ENCODE measurements around the gene NR3C2. TPM values are rescaled to one million over a fixed set of nuclear protein-coding genes. Genes with fewer than 3 reads are reported as not detected.
"Not testable (repeated sequence)": the region's sequence is repeated elsewhere in the genome, so short reads cannot be mapped to it uniquely, and the experiment has no call there.

Gene NR3C2
- polyA plus RNA-seq, 1 experiment, result 0.14 TPM

DNA sequence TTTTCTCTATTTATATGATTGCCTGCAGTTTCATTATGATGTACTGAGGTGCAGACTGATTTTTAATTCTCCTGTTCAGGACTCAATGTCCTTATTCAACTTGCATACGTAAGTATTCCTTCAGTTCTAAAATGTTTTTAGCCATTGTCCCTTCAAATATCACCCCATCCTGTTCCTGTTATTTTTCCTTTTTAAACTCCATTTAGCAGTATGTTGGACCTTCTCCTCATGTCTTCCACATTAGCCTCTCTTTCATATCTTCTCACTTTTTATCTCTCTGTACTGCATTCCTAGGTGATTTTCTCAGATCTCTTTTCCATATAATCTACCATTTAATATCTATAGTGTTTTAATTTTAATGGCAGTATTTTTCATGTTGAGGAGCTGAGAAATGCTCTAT is 317.7 kb downstream of the NR3C2 start:
- Histone ChIP-seq H3K4me3 (ENCODE audit: low read depth, low read length) (no peak overlapping the region), H3K27ac (ENCODE audit: low read depth, low read length) (no peak overlapping the region), H3K9me3 (ENCODE audit: control insufficient read depth, insufficient read depth, low read length) (peaks cover 3% of the 10 kb centered on the region; the same call in 1 of the 2 replicates), H3K27me3 (ENCODE audit: control insufficient read depth, insufficient read depth, low read length) (no peaks in the 10 kb centered on the region)
- TF ChIP-seq, protein P1, sequence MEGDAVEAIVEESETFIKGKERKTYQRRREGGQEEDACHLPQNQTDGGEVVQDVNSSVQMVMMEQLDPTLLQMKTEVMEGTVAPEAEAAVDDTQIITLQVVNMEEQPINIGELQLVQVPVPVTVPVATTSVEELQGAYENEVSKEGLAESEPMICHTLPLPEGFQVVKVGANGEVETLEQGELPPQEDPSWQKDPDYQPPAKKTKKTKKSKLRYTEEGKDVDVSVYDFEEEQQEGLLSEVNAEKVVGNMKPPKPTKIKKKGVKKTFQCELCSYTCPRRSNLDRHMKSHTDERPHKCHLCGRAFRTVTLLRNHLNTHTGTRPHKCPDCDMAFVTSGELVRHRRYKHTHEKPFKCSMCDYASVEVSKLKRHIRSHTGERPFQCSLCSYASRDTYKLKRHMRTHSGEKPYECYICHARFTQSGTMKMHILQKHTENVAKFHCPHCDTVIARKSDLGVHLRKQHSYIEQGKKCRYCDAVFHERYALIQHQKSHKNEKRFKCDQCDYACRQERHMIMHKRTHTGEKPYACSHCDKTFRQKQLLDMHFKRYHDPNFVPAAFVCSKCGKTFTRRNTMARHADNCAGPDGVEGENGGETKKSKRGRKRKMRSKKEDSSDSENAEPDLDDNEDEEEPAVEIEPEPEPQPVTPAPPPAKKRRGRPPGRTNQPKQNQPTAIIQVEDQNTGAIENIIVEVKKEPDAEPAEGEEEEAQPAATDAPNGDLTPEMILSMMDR (IDR thresholded peaks at IDR 0.05; ENCODE audit: low read depth, low read length), result no peak
- POLR2A ChIA-PET, result no interaction called here
- no peak for DNase-seq (ENCODE audit: low read depth, low spot score)
- CTCF ChIA-PET, result no interaction called here

DNA sequence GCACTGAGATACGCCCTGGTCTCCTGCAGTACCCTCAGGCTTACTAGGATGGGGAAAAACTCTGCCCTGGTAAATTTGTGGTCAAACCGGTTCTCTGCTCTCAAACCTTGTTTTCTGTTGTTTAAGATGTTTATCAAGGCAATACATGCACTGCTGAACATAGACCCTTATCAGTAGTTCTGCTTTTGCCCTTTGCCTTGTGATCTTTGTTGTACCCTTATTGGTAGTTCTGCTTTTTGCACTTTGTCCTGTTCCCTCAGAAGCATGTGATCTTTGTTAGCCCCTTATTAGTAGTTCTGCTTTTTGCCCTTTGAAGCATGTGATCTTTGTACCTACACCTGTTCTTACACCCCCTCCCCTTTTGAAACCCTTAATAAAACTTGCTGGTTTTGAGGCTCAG is 319.1 kb downstream of the NR3C2 start:
- POLR2A ChIA-PET; CTCF ChIA-PET; DNase-seq (ENCODE audit: low read depth, low spot score): not testable (repeated sequence)

DNA sequence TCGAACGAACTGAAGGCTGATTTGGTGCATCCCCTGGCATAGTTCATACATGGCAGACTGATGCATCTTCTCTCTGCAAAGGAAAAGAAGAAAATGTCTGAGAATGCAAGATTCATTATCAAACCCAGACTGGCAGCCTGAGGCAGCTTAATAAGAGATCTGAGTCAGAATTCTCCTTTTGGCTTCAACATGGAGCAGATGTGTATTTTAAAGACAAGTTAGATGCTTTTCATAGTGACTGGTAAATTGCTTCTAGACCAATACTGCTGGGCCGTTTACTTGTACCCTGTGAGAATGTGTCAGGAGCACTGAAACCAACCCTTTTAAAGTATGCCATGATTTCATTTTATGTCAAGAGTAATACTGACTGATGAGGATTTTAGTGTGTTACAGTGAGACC is 322.0 kb downstream of the NR3C2 start:
- no peak overlapping the region for H3K4me3 ChIP-seq (ENCODE audit: low read depth, low read length)
- DNase-seq (ENCODE audit: low read depth, low spot score), result no peak
- CTCF ChIA-PET, result no interaction called here
- POLR2A ChIA-PET, result no interaction called here
- H3K27ac ChIP-seq (ENCODE audit: low read depth, low read length), result no peak overlapping the region
- TF ChIP-seq, protein P1 (IDR thresholded peaks at IDR 0.05; ENCODE audit: low read depth, low read length), result no peak
- peaks cover 3% of the 10 kb centered on the region; the same call in 1 of the 2 replicates for H3K9me3 ChIP-seq (ENCODE audit: control insufficient read depth, insufficient read depth, low read length)
- no peaks in the 10 kb centered on the region for H3K27me3 ChIP-seq (ENCODE audit: control insufficient read depth, insufficient read depth, low read length)

More for the DNA sequence above, 319.1 kb downstream of the NR3C2 start:
- not testable (repeated sequence) for H3K4me3 ChIP-seq (ENCODE audit: low read depth, low read length); H3K9me3 ChIP-seq (ENCODE audit: control insufficient read depth, insufficient read depth, low read length); H3K27ac ChIP-seq (ENCODE audit: low read depth, low read length); H3K27me3 ChIP-seq (ENCODE audit: control insufficient read depth, insufficient read depth, low read length)

DNA sequence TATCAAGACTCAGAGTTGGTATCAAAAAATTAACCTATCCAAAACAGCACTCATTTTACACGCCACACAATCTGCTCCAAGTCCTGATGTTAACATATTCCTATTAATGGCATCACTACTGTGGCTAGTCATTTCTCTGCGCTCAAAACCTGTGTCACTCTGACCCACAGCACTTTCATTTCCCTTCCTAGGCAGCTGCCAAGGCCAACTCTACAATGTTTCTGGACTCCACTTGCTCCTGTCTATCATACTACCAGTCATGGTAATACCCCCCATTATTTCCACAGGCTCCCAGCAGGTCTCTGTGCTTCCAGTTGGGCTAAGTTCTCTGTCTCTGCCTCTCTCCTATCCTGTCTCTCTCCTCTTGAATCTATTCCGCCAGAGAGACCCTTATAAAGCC is 323.6 kb downstream of the NR3C2 start:
- Histone ChIP-seq H3K27me3 (ENCODE audit: control insufficient read depth, insufficient read depth, low read length) (no peaks in the 10 kb centered on the region), H3K27ac (ENCODE audit: low read depth, low read length) (no peak overlapping the region), H3K4me3 (ENCODE audit: low read depth, low read length) (no peak overlapping the region), H3K9me3 (ENCODE audit: control insufficient read depth, insufficient read depth, low read length) (no peaks in the 10 kb centered on the region)
- POLR2A ChIA-PET, result no interaction called here
- DNase-seq (ENCODE audit: low read depth, low spot score), result no peak
- CTCF ChIA-PET, result no interaction called here
- TF ChIP-seq, protein P1 (IDR thresholded peaks at IDR 0.05; ENCODE audit: low read depth, low read length), result no peak

DNA sequence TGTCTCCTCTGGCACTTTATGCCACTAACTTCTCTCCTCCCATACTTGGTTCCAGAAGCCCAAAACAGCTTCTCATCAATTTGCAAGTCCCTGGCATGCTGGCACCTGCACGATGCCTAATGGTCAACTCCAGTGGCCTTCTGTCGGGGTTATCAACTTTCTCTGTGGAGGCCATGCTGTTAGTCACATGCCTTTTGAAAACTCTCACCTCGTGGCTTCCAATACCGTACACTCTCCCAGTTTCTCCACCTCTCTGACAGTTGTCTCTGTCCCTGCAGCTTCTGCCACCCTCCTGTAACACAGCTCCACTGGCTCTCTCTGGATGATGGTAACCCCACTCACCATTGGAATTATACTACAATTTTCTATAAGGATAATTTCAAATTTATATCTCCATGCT is 324.0 kb downstream of the NR3C2 start:
- TF ChIP-seq, protein P1 (IDR thresholded peaks at IDR 0.05; ENCODE audit: low read depth, low read length), result no peak
- POLR2A ChIA-PET, result no interaction called here
- H3K4me3 ChIP-seq (ENCODE audit: low read depth, low read length), result no peak overlapping the region
- CTCF ChIA-PET, result no interaction called here
- DNase-seq (ENCODE audit: low read depth, low spot score), result no peak
- H3K27ac ChIP-seq (ENCODE audit: low read depth, low read length), result no peak overlapping the region
- H3K9me3 ChIP-seq (ENCODE audit: control insufficient read depth, insufficient read depth, low read length), result no peaks in the 10 kb centered on the region
- H3K27me3 ChIP-seq (ENCODE audit: control insufficient read depth, insufficient read depth, low read length), result no peaks in the 10 kb centered on the region

DNA sequence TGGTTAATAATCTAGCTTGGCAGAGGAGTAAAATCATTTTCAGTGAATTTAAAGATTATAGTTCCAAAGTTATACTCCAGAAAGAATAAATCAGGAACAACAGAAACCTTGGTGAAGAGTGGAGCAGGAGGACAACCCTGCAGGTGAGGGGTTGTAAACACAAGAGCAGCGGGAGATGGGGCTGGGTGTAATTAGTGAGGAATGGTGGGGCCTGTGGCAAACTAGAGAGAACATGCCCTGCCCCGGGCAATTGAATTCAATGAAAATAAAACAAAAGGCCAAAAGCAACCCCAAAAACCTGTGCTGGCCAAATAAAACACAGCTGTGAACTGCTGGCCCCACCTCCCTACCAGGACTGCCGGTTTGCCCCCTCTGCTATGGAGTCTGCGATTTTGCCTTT is 325.2 kb downstream of the NR3C2 start:
- no peak for DNase-seq (ENCODE audit: low read depth, low spot score)
- ChIA-PET CTCF (interaction anchor here (0.7 kb wide), 1 partner anchor 133 kb away, joined by 3 read pairs; no protein-coding TSS in a partner anchor), POLR2A (no interaction called here)
- no peaks in the 10 kb centered on the region for H3K27me3 ChIP-seq (ENCODE audit: control insufficient read depth, insufficient read depth, low read length)
- H3K27ac ChIP-seq (ENCODE audit: low read depth, low read length), result no peak overlapping the region
- TF ChIP-seq, protein P1 (IDR thresholded peaks at IDR 0.05; ENCODE audit: low read depth, low read length), result no peak
- H3K4me3 ChIP-seq (ENCODE audit: low read depth, low read length), result no peak overlapping the region
- H3K9me3 ChIP-seq (ENCODE audit: control insufficient read depth, insufficient read depth, low read length), result no peaks in the 10 kb centered on the region

Data from AG04450 (cell line).